H1 (cell line): Measurements from ENCODE around the gene SIX4.
"Not testable (repeated sequence)": the region's sequence is repeated elsewhere in the genome, so short reads cannot be mapped to it uniquely, and the experiment has no call there.

Source experiments
- CHD7 ChIP-seq: fragments of 300-600 bp; sonication (generic); IDR thresholded peaks from 2 replicates; pipeline ENCODE4 v1.7.1; 2012; ENCODE audit warnings: low read length, moderate library complexity, mild to moderate bottlenecking, inconsistent platforms; ENCODE audit not compliant: insufficient replicate concordance
- CTCF ChIP-seq, 3 experiments: IDR thresholded peaks; 1 replicate in 2 of 3; 2 replicates in 1 of 3; pipeline versions ENCODE4 v1.5.1 to v1.6.1; 2011; ENCODE audit warnings: low read length in 3 of 3, mild to moderate bottlenecking in 3 of 3, inconsistent platforms in 2 of 3, low read depth in 1 of 3, moderate library complexity in 1 of 3; ENCODE audit not compliant: insufficient read depth in 1 of 3; ENCODE audit errors: control extremely low read depth in 1 of 3
- EZH2 ChIP-seq: fragments of 200-600 bp; sonication (generic); IDR thresholded peaks from 2 replicates; pipeline ENCODE4 v1.7.1; 2012; ENCODE audit warnings: low read depth, mild to moderate bottlenecking, moderate library complexity, low read length, inconsistent platforms; ENCODE audit not compliant: severe bottlenecking
- KDM4A ChIP-seq: IDR thresholded peaks from one replicate; pipeline ENCODE4 v1.7.1; 2012; ENCODE audit warnings: low read depth, mild to moderate bottlenecking, moderate library complexity, low read length, inconsistent platforms; ENCODE audit not compliant: severe bottlenecking
- POLR2AphosphoS5 ChIP-seq: IDR thresholded peaks from 2 replicates; pipeline ENCODE4 v1.6.1; 2011; ENCODE audit warnings: low read depth, low read length
- RAD21 ChIP-seq, 2 experiments: IDR thresholded peaks in 1 of 2; conservative IDR thresholded peaks in 1 of 2; 2 replicates each; pipeline ENCODE4 v1.6.1; 2011; ENCODE audit warnings: low read depth in 2 of 2, low read length in 2 of 2, improper control_type of control experiment in 1 of 2, inconsistent platforms in 1 of 2, mild to moderate bottlenecking in 1 of 2, moderate library complexity in 1 of 2
- SP2 ChIP-seq: IDR thresholded peaks from 2 replicates; pipeline ENCODE4 v1.6.1; 2012; ENCODE audit warnings: mild to moderate bottlenecking, low read length, inconsistent platforms
- YY1 ChIP-seq: IDR thresholded peaks from 2 replicates; pipeline ENCODE4 v1.6.1; 2011; ENCODE audit warnings: low read depth, mild to moderate bottlenecking, low read length

- not testable (repeated sequence) for TF ChIP-seq CTCF (IDR thresholded peaks at IDR 0.05; ENCODE audit: control extremely low read depth in 1 of 3, insufficient read depth in 1 of 3, low read depth in 1 of 3, low read length in 3 of 3); KDM4A; YY1; EZH2; RAD21 (IDR thresholded peaks at IDR 0.05 in 1 of 2, conservative IDR thresholded peaks at IDR 0.05 in 1 of 2; ENCODE audit: low read depth in 2 of 2, low read length in 2 of 2); CHD7; SP2; POLR2AphosphoS5
Measured at GRCh38 chr14:60731291-60731690, 7.1 kb upstream of the SIX4 start.
